Eye (tissue), 1 donor: ENCODE data around the gene SOD1.
"Not testable (repeated sequence)": the region's sequence is repeated elsewhere in the genome, so short reads cannot be mapped to it uniquely, and the experiment has no call there.

Experiments used
- DNase-seq: peaks from one replicate; pipeline ENCODE4 v3.0.0-alpha.2; 2015

SOD1 gene

GRCh38 chr21:31656199-31657095 is 3.0 kb upstream of the SOD1 start:
- no peak for DNase-seq

DNA sequence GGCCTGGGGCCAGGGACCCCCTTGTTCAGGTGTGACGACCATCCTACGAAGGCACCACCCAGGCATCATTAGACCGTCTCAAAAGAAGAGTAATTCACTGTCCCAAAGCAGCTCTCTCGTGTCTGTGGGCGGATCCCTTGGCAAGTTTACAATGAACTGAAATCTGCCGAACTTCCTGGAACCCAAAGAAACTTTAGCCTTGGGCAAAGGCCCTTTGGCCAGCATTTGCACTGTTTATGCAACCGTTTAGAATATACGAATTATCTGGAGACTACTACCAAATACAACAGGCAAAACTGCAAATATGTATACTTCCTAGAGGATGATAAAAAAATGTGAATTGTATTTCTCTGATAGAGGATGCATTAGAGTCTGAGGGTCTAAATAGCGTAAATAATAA is 1.4 kb upstream of the SOD1 start:
- no peak for DNase-seq

DNA sequence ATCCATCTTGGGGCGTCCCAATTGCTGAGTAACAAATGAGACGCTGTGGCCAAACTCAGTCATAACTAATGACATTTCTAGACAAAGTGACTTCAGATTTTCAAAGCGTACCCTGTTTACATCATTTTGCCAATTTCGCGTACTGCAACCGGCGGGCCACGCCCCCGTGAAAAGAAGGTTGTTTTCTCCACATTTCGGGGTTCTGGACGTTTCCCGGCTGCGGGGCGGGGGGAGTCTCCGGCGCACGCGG is 282 bp upstream of the SOD1 start:
- DNase-seq = no peak

- DNase-seq = no peak
Observed at GRCh38 chr21:31660259-31660565, 719 bp downstream of the SOD1 start.

DNA sequence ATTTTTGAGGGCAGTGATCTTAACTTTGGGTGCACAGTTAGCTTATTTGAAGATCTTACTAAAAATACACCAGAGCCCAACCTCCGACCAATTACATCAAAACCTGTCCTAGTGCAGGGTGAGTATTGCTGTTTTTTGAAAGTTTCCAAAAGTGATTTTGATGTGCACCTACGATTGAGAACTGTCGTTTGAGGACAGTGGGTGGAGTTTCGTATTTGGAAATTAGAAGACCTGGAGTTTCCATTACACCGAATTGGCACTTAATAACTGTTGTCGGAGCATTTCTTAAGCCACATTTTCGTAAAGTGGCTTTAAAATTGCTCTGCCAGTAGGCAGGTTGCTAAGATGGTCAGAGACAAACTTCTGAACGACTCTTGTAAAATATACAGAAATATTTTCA is 1.1 kb downstream of the SOD1 start:
- no peak for DNase-seq

DNA sequence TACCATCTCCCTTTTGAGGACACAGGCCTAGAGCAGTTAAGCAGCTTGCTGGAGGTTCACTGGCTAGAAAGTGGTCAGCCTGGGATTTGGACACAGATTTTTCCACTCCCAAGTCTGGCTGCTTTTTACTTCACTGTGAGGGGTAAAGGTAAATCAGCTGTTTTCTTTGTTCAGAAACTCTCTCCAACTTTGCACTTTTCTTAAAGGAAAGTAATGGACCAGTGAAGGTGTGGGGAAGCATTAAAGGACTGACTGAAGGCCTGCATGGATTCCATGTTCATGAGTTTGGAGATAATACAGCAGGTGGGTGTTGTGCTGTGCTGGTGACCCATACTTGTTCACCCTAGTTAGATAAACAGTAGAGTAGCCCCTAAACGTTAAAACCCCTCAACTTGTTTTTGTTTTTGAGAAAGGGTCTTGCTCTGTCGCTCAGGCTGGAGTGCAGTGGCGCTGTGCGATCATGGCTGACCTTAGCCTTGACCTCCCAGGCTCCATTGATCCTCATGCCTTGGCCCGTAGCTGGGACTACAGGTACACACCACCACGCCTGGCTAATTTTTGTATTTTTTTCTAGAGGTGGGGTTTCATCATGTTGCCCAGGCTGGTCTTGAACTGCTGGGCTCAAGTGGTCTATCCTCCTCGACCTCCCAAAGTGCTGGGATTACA is 4.2 kb downstream of the SOD1 start:
- no peak for DNase-seq

DNA sequence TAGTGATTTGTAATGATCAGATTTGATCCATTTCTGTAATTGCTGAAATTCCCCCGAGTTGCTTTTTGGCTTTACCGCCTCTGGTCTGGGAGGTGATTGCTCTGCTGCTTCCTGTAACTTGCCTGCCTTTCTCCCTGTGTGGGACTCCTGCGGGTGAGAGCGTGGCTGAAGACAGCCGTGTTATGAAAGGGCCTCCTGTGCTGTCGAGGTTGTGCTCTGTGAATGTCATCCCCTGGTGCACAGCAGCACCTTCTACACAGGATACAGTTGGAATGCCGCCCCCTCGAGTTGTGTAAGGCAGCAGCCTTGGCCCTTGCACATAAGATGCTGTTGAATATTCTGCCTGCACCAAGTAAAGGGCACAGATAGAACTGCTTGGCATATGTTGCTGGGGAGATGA is 5.9 kb downstream of the SOD1 start:
- no peak for DNase-seq

- DNase-seq = not testable (repeated sequence)
Observed at GRCh38 chr21:31665869-31666268, 6.4 kb downstream of the SOD1 start.

GRCh38 chr21:31666445-31667010 is 7.0 kb downstream of the SOD1 start:
- DNase-seq = no peak

DNA sequence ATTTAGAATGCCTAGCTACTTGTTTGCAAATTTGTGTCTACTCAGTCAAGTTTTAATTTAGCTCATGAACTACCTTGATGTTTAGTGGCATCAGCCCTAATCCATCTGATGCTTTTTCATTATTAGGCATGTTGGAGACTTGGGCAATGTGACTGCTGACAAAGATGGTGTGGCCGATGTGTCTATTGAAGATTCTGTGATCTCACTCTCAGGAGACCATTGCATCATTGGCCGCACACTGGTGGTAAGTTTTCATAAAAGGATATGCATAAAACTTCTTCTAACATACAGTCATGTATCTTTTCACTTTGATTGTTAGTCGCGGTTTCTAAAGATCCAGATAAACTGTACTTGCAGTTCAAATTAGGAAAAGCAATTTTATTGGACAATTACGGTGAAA is 7.6 kb downstream of the SOD1 start:
- DNase-seq = no peak

GRCh38 chr21:31667639-31668038 is 8.1 kb downstream of the SOD1 start:
- no peak for DNase-seq

- no peak for DNase-seq
Observed at GRCh38 chr21:31668651-31669491, 9.4 kb downstream of the SOD1 start.

GRCh38 chr21:31670070-31670469 is 10.6 kb downstream of the SOD1 start:
- DNase-seq = no peak

- DNase-seq = no peak
Observed at GRCh38 chr21:31671146-31671716, 11.7 kb downstream of the SOD1 start.

DNA sequence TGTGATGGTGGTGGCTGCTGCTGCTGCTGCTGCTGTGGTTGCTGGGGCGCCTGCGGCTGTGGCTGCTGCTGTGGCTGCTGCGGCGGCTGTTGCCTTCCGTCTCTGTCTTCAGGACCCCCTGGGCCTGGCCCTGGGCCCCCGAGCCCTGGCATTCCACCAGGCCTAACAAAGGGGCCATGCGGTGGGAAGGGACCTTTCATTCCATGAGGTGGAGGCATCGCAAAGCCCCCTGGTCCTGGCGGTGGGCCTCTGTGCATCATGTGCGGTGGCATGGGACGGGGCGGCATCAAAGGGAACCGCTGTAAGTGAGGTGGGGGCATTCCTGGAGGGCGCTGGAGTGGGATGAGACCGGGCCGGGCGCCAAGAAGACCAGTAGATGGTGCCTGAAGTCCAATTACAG is 12.4 kb downstream of the SOD1 start:
- DNase-seq = no peak

DNA sequence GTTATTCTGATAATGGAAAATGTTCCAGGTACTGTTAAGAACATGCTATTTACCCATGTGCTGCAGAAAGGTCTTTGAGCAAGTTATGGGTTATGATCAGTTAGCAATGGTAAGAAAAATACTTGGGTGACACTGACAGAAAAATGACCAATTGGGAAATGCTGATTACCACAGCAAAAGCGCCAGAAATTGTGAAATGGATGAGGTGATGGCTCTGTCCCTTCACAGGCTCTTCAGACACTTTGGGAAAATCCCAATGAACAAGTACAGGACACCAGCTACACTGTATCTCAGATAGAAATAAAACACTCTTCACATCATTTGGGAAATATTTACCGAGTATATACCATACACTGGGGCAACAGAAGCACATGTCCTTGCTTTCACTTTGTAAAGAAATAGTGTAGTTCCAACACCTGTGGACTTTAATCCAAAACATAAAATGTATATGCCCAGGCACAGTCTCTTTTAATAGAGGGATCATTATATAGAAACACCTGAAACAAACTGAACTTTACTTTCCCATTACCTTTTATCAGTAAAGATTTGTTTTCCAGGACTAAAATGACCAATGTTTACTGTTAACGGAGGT is 13.9 kb downstream of the SOD1 start:
- DNase-seq = no peak

DNA sequence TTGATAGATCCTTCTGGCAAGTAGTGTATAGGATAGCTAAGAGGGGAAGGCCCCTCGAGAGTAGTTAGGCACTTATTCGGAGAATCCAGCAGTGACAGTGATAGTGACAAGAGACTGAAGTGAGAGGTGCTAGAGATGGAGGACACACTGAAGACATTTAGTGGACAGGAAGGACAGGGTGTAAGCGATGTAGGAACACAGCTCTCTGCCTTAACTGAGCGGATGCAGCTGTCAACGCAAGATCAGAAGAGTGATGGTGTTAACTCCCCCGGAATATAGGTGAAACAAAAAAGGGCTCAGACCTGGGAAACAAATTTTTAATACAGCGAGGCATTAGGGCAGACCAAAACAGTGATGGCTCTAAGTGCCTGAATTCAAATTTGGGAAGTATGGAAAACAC is 15.8 kb downstream of the SOD1 start:
- no peak for DNase-seq

- no peak for DNase-seq
Observed at GRCh38 chr21:31675960-31676359, 16.5 kb downstream of the SOD1 start.

DNA sequence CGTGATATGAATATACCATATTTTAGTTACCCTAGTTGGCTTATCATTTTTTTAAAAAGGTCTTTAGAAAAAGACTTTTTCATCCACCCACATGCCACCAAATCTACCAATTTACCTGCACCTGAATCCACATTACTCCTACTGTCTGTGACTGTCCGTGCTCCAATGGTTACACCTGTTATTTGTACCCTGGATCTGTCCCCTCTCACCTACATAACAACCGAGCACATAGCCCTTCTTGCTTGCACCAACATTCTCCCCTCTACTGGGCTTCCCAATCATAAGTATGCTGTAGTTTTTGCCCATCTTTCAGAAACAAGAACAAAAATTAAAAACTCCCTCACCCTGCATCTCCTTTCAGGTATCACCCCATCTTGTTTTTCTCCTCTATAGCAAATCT is 17.6 kb downstream of the SOD1 start:
- DNase-seq = no peak

- no peak for DNase-seq
Observed at GRCh38 chr21:31678478-31678877, 19.0 kb downstream of the SOD1 start.

DNA sequence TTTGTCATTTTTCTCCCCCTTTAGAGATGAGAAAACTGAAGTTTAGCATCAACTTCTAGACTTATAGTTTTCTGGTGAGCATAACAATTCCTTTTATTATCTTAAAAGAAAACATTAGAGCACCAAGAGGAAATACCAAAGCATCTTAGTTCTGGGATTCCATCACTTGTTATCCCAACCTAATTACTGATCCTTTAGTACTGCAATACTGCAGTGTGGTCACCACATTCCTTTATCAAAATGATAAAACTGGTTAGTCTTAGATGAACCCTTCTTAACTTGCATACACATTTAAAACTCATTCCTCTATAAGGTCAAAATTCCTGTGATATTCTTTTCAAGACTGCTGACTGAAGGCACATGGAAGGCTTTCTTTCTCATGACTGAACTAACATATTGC is 23.1 kb downstream of the SOD1 start:
- DNase-seq = no peak

DNA sequence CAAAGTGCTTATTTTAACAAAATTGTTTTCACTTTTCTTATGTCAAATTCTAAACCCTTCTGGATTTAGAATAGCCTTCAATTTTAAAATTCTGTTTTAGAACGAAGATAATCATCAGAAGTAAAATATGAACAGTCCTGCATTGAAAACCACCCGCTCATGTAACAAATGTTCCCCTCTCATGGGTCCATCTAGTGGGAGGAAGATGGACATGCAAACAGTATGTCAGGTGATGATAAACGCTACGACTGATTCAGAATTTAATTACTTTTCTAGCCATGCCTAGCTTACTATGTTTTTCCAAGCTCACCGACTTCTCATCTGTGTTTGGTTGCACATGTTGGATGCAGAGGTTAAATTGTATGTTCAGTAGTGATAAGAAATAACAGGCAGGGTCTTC is 23.5 kb downstream of the SOD1 start:
- no peak for DNase-seq

DNA sequence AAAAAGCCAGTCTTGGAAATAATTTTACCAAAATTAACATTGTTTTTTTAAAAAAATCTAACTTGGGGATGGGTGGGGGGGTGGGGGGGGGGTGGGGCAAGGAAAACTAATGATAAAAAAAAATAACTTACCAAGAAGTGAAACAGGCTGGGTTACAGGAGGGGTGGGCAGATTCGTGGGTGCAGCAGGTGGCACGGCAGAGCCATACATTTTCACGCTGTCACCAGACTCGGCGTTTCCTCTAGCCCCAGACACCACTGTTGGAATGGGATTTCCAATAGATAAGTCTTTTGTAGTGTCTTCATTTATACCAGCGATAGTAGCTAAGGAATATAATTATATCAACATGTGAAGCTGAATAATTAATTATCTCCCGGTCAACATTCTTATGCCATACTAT is 25.4 kb downstream of the SOD1 start:
- no peak for DNase-seq
